ENCODE data around the gene CD82.

The CD82 gene

GRCh38 chr11:44551456-44552139 is 13.9 kb upstream of the CD82 start:
- Histone ChIP-seq H2AK5ac (ENCODE audit: low read length) (no peak overlapping the region), H3K36me3 (ENCODE audit: control insufficient read depth in 1 of 2, insufficient read depth in 2 of 2, low read length in 2 of 2) (no peaks in the 10 kb centered on the region), H3K27ac (ENCODE audit: low read depth, low read length) (no peak overlapping the region), H3K23ac (ENCODE audit: low read length) (no peak overlapping the region), H3K27me3 (ENCODE audit: insufficient read depth, low read length) (no peaks in the 10 kb centered on the region), H3K79me2 (ENCODE audit: control insufficient read depth, insufficient read depth, low read length, poor library complexity) (no peaks in the 10 kb centered on the region), H2BK5ac (ENCODE audit: low read depth, low read length, poor library complexity) (no peak overlapping the region), H2BK120ac (ENCODE audit: insufficient read depth, low read length, poor library complexity) (no peak overlapping the region), H2BK12ac (ENCODE audit: low read length) (no peak overlapping the region), H4K8ac (ENCODE audit: low read depth, low read length) (no peak overlapping the region), H3K79me1 (ENCODE audit: low read length) (no peaks in the 10 kb centered on the region), H3K9ac (ENCODE audit: low read length) (no peak overlapping the region), H3K4me2 (ENCODE audit: low read length) (no peak overlapping the region), H3K4ac (ENCODE audit: low read depth, low read length) (no peak overlapping the region), H3K9me3 (ENCODE audit: insufficient read depth, low read depth, low read length) (peaks cover 2% of the 10 kb centered on the region), H2AFZ (ENCODE audit: insufficient read depth, low read length, poor library complexity) (no peak overlapping the region), H3K4me1 (ENCODE audit: control insufficient read depth in 1 of 2, insufficient read depth in 2 of 2, low read length in 2 of 2) (no peaks in the 10 kb centered on the region), H4K91ac (ENCODE audit: low read depth, low read length) (no peak overlapping the region), H3K14ac (ENCODE audit: low read length) (no peak overlapping the region), H3K4me3 (ENCODE audit: low read depth, low read length) (no peak overlapping the region), H3K18ac (ENCODE audit: low read length) (no peak overlapping the region), H4K12ac (ENCODE audit: low read depth, low read length) (no peak overlapping the region)
- WGBS (ENCODE audit: extremely low coverage, insufficient coverage, insufficient read length), result no CpG with 5 or more reads among the region's 4 CpGs
- no peak for DNase-seq

DNA sequence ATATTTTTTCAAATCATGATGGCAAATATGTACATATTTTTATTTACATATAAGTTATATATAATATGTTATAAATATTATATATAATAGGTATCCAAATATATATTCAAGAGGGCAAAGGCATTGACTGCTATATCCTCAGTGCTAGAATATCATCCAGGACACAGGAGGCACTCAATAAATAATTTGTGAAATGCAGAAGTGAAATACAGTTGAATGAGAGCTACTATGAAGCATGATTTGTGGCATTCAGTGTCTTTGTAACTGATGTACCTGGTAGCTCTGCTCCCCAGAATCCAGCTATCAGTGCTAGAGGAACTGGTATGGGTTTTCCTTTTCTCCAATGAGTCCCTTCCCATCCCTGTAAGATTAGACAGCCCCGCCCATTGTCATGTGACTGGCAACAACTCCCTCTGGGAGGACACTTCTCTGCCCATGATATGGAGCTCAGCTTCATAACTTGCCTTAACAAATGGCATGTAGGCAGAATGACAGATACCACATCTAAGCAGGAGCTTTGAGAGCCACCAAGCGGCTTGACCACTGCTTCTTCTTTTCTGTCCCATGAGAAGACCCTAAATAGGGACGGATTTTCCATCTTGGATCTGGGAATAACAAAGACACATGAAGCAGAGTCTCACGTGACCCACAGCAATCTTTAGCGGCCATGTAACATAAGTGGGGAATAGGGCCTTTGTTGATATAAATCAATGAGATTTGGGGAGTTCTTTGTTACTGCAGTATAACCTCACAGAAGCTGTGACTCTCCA is 10.2 kb upstream of the CD82 start:
- Histone ChIP-seq H3K4ac (ENCODE audit: low read depth, low read length) (no peak overlapping the region), H3K23ac (ENCODE audit: low read length) (no peak overlapping the region), H3K18ac (ENCODE audit: low read length) (no peak overlapping the region), H2AK5ac (ENCODE audit: low read length) (no peak overlapping the region), H3K27ac (ENCODE audit: low read depth, low read length) (no peak overlapping the region), H3K79me1 (ENCODE audit: low read length) (no peaks in the 10 kb centered on the region), H2BK5ac (ENCODE audit: low read depth, low read length, poor library complexity) (no peak overlapping the region), H3K4me3 (ENCODE audit: low read depth, low read length) (no peak overlapping the region), H3K4me2 (ENCODE audit: low read length) (no peak overlapping the region), H3K79me2 (ENCODE audit: control insufficient read depth, insufficient read depth, low read length, poor library complexity) (no peaks in the 10 kb centered on the region), H4K91ac (ENCODE audit: low read depth, low read length) (no peak overlapping the region), H3K4me1 (ENCODE audit: control insufficient read depth in 1 of 2, insufficient read depth in 2 of 2, low read length in 2 of 2) (no peaks in the 10 kb centered on the region), H3K9ac (ENCODE audit: low read length) (no peak overlapping the region), H4K12ac (ENCODE audit: low read depth, low read length) (no peak overlapping the region), H2BK12ac (ENCODE audit: low read length) (no peak overlapping the region), H3K14ac (ENCODE audit: low read length) (no peak overlapping the region), H4K8ac (ENCODE audit: low read depth, low read length) (no peak overlapping the region), H2BK120ac (ENCODE audit: insufficient read depth, low read length, poor library complexity) (no peak overlapping the region), H3K9me3 (ENCODE audit: insufficient read depth, low read depth, low read length) (peaks cover 2% of the 10 kb centered on the region), H2AFZ (ENCODE audit: insufficient read depth, low read length, poor library complexity) (no peak overlapping the region), H3K27me3 (ENCODE audit: insufficient read depth, low read length) (no peaks in the 10 kb centered on the region), H3K36me3 (ENCODE audit: control insufficient read depth in 1 of 2, insufficient read depth in 2 of 2, low read length in 2 of 2) (no peaks in the 10 kb centered on the region)
- no CpG with 5 or more reads among the region's 5 CpGs for WGBS (ENCODE audit: extremely low coverage, insufficient coverage, insufficient read length)
- no peak for DNase-seq

DNA sequence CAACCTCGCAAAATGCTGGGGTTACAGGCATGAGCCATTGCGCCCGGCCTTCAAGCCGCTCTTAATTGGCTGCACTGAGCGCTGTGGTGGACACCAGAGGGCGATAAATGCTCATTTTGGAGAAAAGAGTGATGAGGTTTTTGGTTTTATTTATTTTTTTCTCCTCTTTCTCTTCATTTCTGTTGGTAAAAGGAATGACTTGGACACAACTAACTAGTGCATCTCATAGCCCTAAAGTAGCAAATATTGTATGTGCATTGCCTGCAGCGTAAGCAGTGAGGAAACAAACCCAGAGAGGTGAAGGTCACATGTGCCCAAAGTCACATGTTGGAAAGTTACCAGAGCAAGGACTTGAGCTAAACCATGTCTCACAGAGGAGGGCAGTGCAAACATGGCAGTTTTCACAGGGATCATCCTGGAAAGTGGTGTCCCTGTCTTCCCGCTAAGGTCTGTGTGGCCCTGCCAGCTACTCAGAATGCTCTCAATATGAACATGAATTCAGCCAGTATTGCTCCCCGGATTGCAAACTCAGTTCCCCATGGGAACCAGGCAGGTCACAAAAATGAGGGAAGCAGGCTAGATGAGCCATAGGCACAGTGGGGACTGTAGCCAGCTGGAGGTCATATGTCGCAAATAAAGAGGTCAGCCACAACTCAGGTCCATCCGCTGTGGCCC is 8.6 kb upstream of the CD82 start:
- Histone ChIP-seq H2BK12ac (ENCODE audit: low read length) (no peak overlapping the region), H3K27ac (ENCODE audit: low read depth, low read length) (no peak overlapping the region), H4K91ac (ENCODE audit: low read depth, low read length) (no peak overlapping the region), H2AFZ (ENCODE audit: insufficient read depth, low read length, poor library complexity) (no peak overlapping the region), H3K23ac (ENCODE audit: low read length) (no peak overlapping the region), H3K14ac (ENCODE audit: low read length) (no peak overlapping the region), H4K8ac (ENCODE audit: low read depth, low read length) (no peak overlapping the region), H3K79me2 (ENCODE audit: control insufficient read depth, insufficient read depth, low read length, poor library complexity) (no peaks in the 10 kb centered on the region), H3K9ac (ENCODE audit: low read length) (no peak overlapping the region), H2BK5ac (ENCODE audit: low read depth, low read length, poor library complexity) (no peak overlapping the region), H3K18ac (ENCODE audit: low read length) (no peak overlapping the region), H2BK120ac (ENCODE audit: insufficient read depth, low read length, poor library complexity) (no peak overlapping the region), H3K4ac (ENCODE audit: low read depth, low read length) (no peak overlapping the region), H3K36me3 (ENCODE audit: control insufficient read depth in 1 of 2, insufficient read depth in 2 of 2, low read length in 2 of 2) (no peaks in the 10 kb centered on the region), H3K4me1 (ENCODE audit: control insufficient read depth in 1 of 2, insufficient read depth in 2 of 2, low read length in 2 of 2) (no peaks in the 10 kb centered on the region), H3K27me3 (ENCODE audit: insufficient read depth, low read length) (no peaks in the 10 kb centered on the region), H4K12ac (ENCODE audit: low read depth, low read length) (no peak overlapping the region), H3K9me3 (ENCODE audit: insufficient read depth, low read depth, low read length) (peaks cover 2% of the 10 kb centered on the region), H3K4me2 (ENCODE audit: low read length) (no peak overlapping the region), H3K79me1 (ENCODE audit: low read length) (no peaks in the 10 kb centered on the region), H3K4me3 (ENCODE audit: low read depth, low read length) (no peak overlapping the region), H2AK5ac (ENCODE audit: low read length) (no peak overlapping the region)
- no CpG with 5 or more reads among the region's 11 CpGs for WGBS (ENCODE audit: extremely low coverage, insufficient coverage, insufficient read length)
- DNase-seq, result peak; percentile 29 to 73

DNA sequence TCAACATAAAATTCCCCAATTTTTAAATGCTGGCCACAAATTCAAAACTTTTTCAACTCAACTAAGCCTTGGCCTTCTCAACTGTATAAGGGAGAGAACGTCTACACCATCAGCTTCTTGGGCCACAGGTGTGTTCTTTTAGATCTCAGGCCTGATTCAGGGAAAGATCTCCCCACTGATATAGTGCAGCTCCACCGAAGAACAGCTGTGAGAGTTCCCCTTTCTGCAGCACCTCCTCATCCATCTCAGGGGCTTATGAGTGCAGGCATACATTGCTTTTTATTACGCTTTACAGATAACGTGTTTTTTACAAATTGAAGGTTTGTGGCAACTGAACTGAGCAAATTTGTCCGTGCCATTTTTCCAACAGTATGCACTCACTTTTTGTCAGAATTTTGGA is 8.0 kb upstream of the CD82 start:
- peaks cover 2% of the 10 kb centered on the region for H3K9me3 ChIP-seq (ENCODE audit: insufficient read depth, low read depth, low read length)
- H4K8ac ChIP-seq (ENCODE audit: low read depth, low read length), result no peak overlapping the region
- H3K23ac ChIP-seq (ENCODE audit: low read length), result no peak overlapping the region
- no peaks in the 10 kb centered on the region for H3K79me1 ChIP-seq (ENCODE audit: low read length)
- no peak overlapping the region for H2BK5ac ChIP-seq (ENCODE audit: low read depth, low read length, poor library complexity)
- no peaks in the 10 kb centered on the region for H3K36me3 ChIP-seq (ENCODE audit: control insufficient read depth in 1 of 2, insufficient read depth in 2 of 2, low read length in 2 of 2)
- no peak overlapping the region for H3K4me2 ChIP-seq (ENCODE audit: low read length)
- H3K18ac ChIP-seq (ENCODE audit: low read length), result no peak overlapping the region
- H2BK12ac ChIP-seq (ENCODE audit: low read length), result no peak overlapping the region
- DNase-seq, result no peak
- no peak overlapping the region for H3K4ac ChIP-seq (ENCODE audit: low read depth, low read length)
- no peaks in the 10 kb centered on the region for H3K4me1 ChIP-seq (ENCODE audit: control insufficient read depth in 1 of 2, insufficient read depth in 2 of 2, low read length in 2 of 2)
- H2AK5ac ChIP-seq (ENCODE audit: low read length), result no peak overlapping the region
- no peak overlapping the region for H3K27ac ChIP-seq (ENCODE audit: low read depth, low read length)
- no peak overlapping the region for H3K4me3 ChIP-seq (ENCODE audit: low read depth, low read length)
- H4K12ac ChIP-seq (ENCODE audit: low read depth, low read length), result no peak overlapping the region
- H2BK120ac ChIP-seq (ENCODE audit: insufficient read depth, low read length, poor library complexity), result no peak overlapping the region
- WGBS (ENCODE audit: extremely low coverage, insufficient coverage, insufficient read length), result no CpG with 5 or more reads among the region's 5 CpGs
- no peaks in the 10 kb centered on the region for H3K27me3 ChIP-seq (ENCODE audit: insufficient read depth, low read length)
- H2AFZ ChIP-seq (ENCODE audit: insufficient read depth, low read length, poor library complexity), result no peak overlapping the region
- no peaks in the 10 kb centered on the region for H3K79me2 ChIP-seq (ENCODE audit: control insufficient read depth, insufficient read depth, low read length, poor library complexity)
- H3K9ac ChIP-seq (ENCODE audit: low read length), result no peak overlapping the region
- no peak overlapping the region for H3K14ac ChIP-seq (ENCODE audit: low read length)
- H4K91ac ChIP-seq (ENCODE audit: low read depth, low read length), result no peak overlapping the region
